GM23338 (cell line): ENCODE measurements around the gene NCLN.

ENCODE experiments used
- CREB1 ChIP-seq: fragments of 250-450 bp; sonication (Bioruptor Pico); IDR thresholded peaks from 2 replicates; pipeline ENCODE4 v1.5.0; 2020; ENCODE audit warnings: low read depth, mild to moderate bottlenecking, moderate library complexity
- CTCF ChIP-seq, 2 experiments: fragments of 200-600 bp in 1 of 2; sonication (generic) in 1 of 2; conservative IDR thresholded peaks; 2 replicates each; pipeline versions ENCODE4 v1.5.1 to v1.6.1; 2016 to 2017; ENCODE audit warnings: antibody characterized with exemption in 2 of 2, low read depth in 2 of 2, mild to moderate bottlenecking in 2 of 2, moderate library complexity in 1 of 2
- ETS1 ChIP-seq: IDR thresholded peaks from 2 replicates; pipeline ENCODE4 v1.6.1; 2016; ENCODE audit warnings: antibody characterized with exemption
- EZH2 ChIP-seq: fragments of 200-600 bp; sonication (generic); IDR thresholded peaks from one replicate; pipeline ENCODE4 v1.8.0; 2017; ENCODE audit warnings: antibody characterized with exemption, mild to moderate bottlenecking, low read depth; ENCODE audit not compliant: unreplicated experiment
- EZH2phosphoT487 ChIP-seq: fragments of 200-600 bp; sonication (generic); IDR thresholded peaks from one replicate; pipeline ENCODE4 v1.8.1; 2018; ENCODE audit warnings: antibody characterized with exemption; ENCODE audit not compliant: unreplicated experiment
- JUNB ChIP-seq: IDR thresholded peaks from one replicate; pipeline ENCODE4 v1.6.1; 2016; ENCODE audit warnings: antibody characterized with exemption; ENCODE audit not compliant: unreplicated experiment
- NANOG ChIP-seq: IDR thresholded peaks from 2 replicates; pipeline ENCODE4 v1.6.1; 2016; ENCODE audit warnings: antibody characterized with exemption, borderline replicate concordance
- POLR2AphosphoS5 ChIP-seq: IDR thresholded peaks from 2 replicates; pipeline ENCODE4 v1.6.1; 2016; ENCODE audit warnings: antibody characterized with exemption, low read depth
- REST ChIP-seq: IDR thresholded peaks from one replicate; pipeline ENCODE4 v1.6.1; 2018; ENCODE audit warnings: antibody characterized with exemption; ENCODE audit not compliant: unreplicated experiment
- STAT1 ChIP-seq: IDR thresholded peaks from one replicate; pipeline ENCODE4 v1.6.1; 2016; ENCODE audit warnings: antibody characterized with exemption; ENCODE audit not compliant: unreplicated experiment
- ZNF114 ChIP-seq: fragments of 250-450 bp; sonication (Bioruptor Pico); IDR thresholded peaks from 2 replicates; pipeline ENCODE4 v1.5.0; 2020; ENCODE audit warnings: mild to moderate bottlenecking, moderate library complexity
- ZNF331 ChIP-seq: fragments of 250-450 bp; sonication (Bioruptor Pico); IDR thresholded peaks from 2 replicates; pipeline ENCODE4 v1.5.0; 2020; ENCODE audit warnings: low read depth, mild to moderate bottlenecking, moderate library complexity

GRCh38 chr19:3146677-3147100, 39.0 kb upstream of the NCLN start:
- TF ChIP-seq CTCF (conservative IDR thresholded peaks at IDR 0.05; ENCODE audit: low read depth in 2 of 2) (peak; percentile 72 to 84), EZH2 (no peak), EZH2phosphoT487 (no peak), JUNB (no peak), ZNF114 (CRISPR knock-in tag) (no peak), REST (no peak), NANOG (no peak), POLR2AphosphoS5 (no peak), ZNF331 (no peak), STAT1 (no peak), ETS1 (no peak), CREB1 (CRISPR knock-in tag) (no peak)
